PC-3 (cell line): ENCODE data around the gene SNUPN. TPM values are rescaled to one million over a fixed set of nuclear protein-coding genes. Genes with fewer than 3 reads are reported as not detected.
A peak's percentile ranks its signal among the peaks of the same experiment; 100 is the strongest.

ENCODE experiments used
- ATAC-seq: fragments of 200-7000 bp; cut with Tn5 transposase; 2 replicates; pipeline ENCODE4 v1.9.1; 2020; ENCODE audit warnings: mild to moderate bottlenecking, moderate library complexity
- BruUV-seq: library from RNA; stranded (reverse); fragments of 400-500 nt; replicated peaks from 2 replicates; lab custom pipeline; 2021; lab: Mats Ljungman, UMichigan
- CTCF ChIA-PET: fragments of 300-600 bp; sonication (Branson Sonifier 250); formaldehyde crosslinking; loops from one replicate; lab custom pipeline; 2022; ENCODE audit warnings: antibody characterized with exemption; lab: Charles Lee
- POLR2A ChIA-PET: fragments of 300-600 bp; sonication (Branson Sonifier 250); formaldehyde crosslinking; loops from one replicate; lab custom pipeline; 2022; ENCODE audit warnings: antibody characterized with exemption; ENCODE audit not compliant: unreplicated experiment; lab: Charles Lee
- DNase-seq: peaks from one replicate; pipeline ENCODE4 v3.0.0-alpha.2; 2015
- H2AFZ ChIP-seq: fragments of 300-600 bp; sonication (generic); 2 replicates; pipeline ENCODE4 v1.6.0; 2016; ENCODE audit warnings: antibody characterized with exemption, low read length
- H3F3A ChIP-seq: fragments of 300-600 bp; sonication (generic); one replicate; pipeline ENCODE4 v1.6.0; 2017; ENCODE audit warnings: antibody characterized with exemption, low read length, control low read depth, mild to moderate bottlenecking; ENCODE audit not compliant: unreplicated experiment
- H3K27ac ChIP-seq: fragments of 300-600 bp; sonication (generic); 2 replicates; pipeline ENCODE4 v1.5.1; 2016; ENCODE audit warnings: mild to moderate bottlenecking, low read length
- H3K27me3 ChIP-seq: fragments of 300-600 bp; sonication (generic); 2 replicates; pipeline ENCODE4 v1.6.1; 2016; ENCODE audit warnings: low read length, mixed read lengths
- H3K36me3 ChIP-seq: fragments of 300-600 bp; sonication (generic); 2 replicates; pipeline ENCODE4 v1.6.1; 2016; ENCODE audit warnings: low read depth, mixed run types, low read length, mixed read lengths
- H3K4me1 ChIP-seq: fragments of 300-600 bp; sonication (generic); 2 replicates; pipeline ENCODE4 v1.5.1; 2016; ENCODE audit warnings: low read length; ENCODE audit not compliant: insufficient read depth
- H3K4me2 ChIP-seq: fragments of 300-600 bp; sonication (generic); 2 replicates; pipeline ENCODE4 v1.6.0; 2016; ENCODE audit warnings: low read length
- H3K4me3 ChIP-seq: fragments of 300-600 bp; sonication (generic); 2 replicates; pipeline ENCODE4 v1.5.1; 2016; ENCODE audit warnings: mild to moderate bottlenecking, low read length, mixed read lengths
- H3K79me2 ChIP-seq: fragments of 300-600 bp; sonication (generic); 2 replicates; pipeline ENCODE4 v1.6.1; 2017; ENCODE audit warnings: low read length, mixed read lengths
- H3K9ac ChIP-seq: fragments of 300-600 bp; sonication (generic); 2 replicates; pipeline ENCODE4 v1.6.0; 2016; ENCODE audit warnings: mild to moderate bottlenecking, low read length
- H3K9me2 ChIP-seq: fragments of 300-600 bp; sonication (generic); replicated peaks from 2 replicates; pipeline ENCODE4 v1.6.1; 2016; ENCODE audit warnings: mixed run types, low read length, mixed read lengths
- H3K9me3 ChIP-seq: fragments of 300-600 bp; sonication (generic); 2 replicates; pipeline ENCODE4 v1.6.1; 2016; ENCODE audit warnings: low read length, mixed read lengths
- H4K20me1 ChIP-seq: fragments of 300-600 bp; sonication (generic); 2 replicates; pipeline ENCODE4 v1.6.1; 2016; ENCODE audit warnings: low read length, mixed read lengths
- CTCF ChIP-seq: fragments of 300-600 bp; sonication (generic); conservative IDR thresholded peaks from 2 replicates; pipeline ENCODE4 v1.5.1; 2017; ENCODE audit warnings: antibody characterized with exemption, low read depth, mild to moderate bottlenecking, low read length
- EZH2 ChIP-seq: fragments of 300-600 bp; sonication (generic); IDR thresholded peaks from one replicate; pipeline ENCODE4 v1.6.1; 2017; ENCODE audit warnings: antibody characterized with exemption, mild to moderate bottlenecking, low read length; ENCODE audit not compliant: unreplicated experiment
- EZH2phosphoT487 ChIP-seq: fragments of 300-600 bp; sonication (generic); IDR thresholded peaks from 2 replicates; pipeline ENCODE4 v1.6.1; 2018; ENCODE audit warnings: mild to moderate bottlenecking, antibody characterized with exemption, low read length, borderline replicate concordance
- intact Hi-C: fragments of 100-400 bp; cut with micrococcal nuclease; formaldehyde crosslinking; loops from 2 replicates; pipeline ENCODE4 v1.9.0; 2023
- total RNA-seq: library from RNA; depleted of rRNA; stranded (reverse); fragments of >200 nt; gene quantifications from 2 replicates; pipeline ENCODE4 v1.2.3, GENCODE V29; 2014

SNUPN gene
- total RNA-seq, 1 experiment from 2014 or later = 7.9 TPM

- Histone ChIP-seq H3K27ac (no peak overlapping the region), H3K4me1 (no peaks in the 10 kb centered on the region), H3K9me3 (no peaks in the 10 kb centered on the region), H3K36me3 (no peaks in the 10 kb centered on the region), H2AFZ (no peak overlapping the region), H3K9ac (no peak overlapping the region), H3K27me3 (no peaks in the 10 kb centered on the region), H4K20me1 (no peaks in the 10 kb centered on the region), H3K4me3 (no peak overlapping the region), H3K79me2 (no peaks in the 10 kb centered on the region), H3K9me2 (no peaks in the 10 kb centered on the region), H3K4me2 (no peak overlapping the region), H3F3A (no peaks in the 10 kb centered on the region)
- POLR2A ChIA-PET = no interaction called here
- ATAC-seq (no peak), DNase-seq (no peak)
- intact Hi-C loops = no loop called here
- CTCF ChIA-PET = interaction anchor here (0.7 kb wide), 1 partner anchor 81 kb away, joined by 3 read pairs; no protein-coding TSS in a partner anchor
- TF ChIP-seq EZH2phosphoT487 = no peak
- TF ChIP-seq EZH2 = no peak
- TF ChIP-seq CTCF = no peak
- no TSS peak for BruUV-seq
Measured at GRCh38 chr15:75598361-75598760, 27.2 kb downstream of the SNUPN start.

GRCh38 chr15:75597667-75598341 lies 27.7 kb downstream of the SNUPN start:
- ATAC-seq = no peak
- Histone ChIP-seq H3K9me2 (no peaks in the 10 kb centered on the region), H3F3A (no peaks in the 10 kb centered on the region), H4K20me1 (no peaks in the 10 kb centered on the region), H3K4me2 (no peak overlapping the region), H3K27ac (no peak overlapping the region), H3K36me3 (no peaks in the 10 kb centered on the region), H3K9ac (no peak overlapping the region), H3K9me3 (no peaks in the 10 kb centered on the region), H3K27me3 (no peaks in the 10 kb centered on the region), H3K79me2 (no peaks in the 10 kb centered on the region), H3K4me1 (no peaks in the 10 kb centered on the region), H3K4me3 (no peak overlapping the region), H2AFZ (no peak overlapping the region)
- no peak for TF ChIP-seq EZH2
- peak; percentile 52 for TF ChIP-seq CTCF
- TF ChIP-seq EZH2phosphoT487 = no peak
- intact Hi-C loops = no loop called here
- ChIA-PET POLR2A (no interaction called here), CTCF (interaction anchor here (0.7 kb wide), 1 partner anchor 81 kb away, joined by 3 read pairs; no protein-coding TSS in a partner anchor)
- DNase-seq = no peak
- no TSS peak for BruUV-seq

- Histone ChIP-seq H3K9me3 (no peaks in the 10 kb centered on the region), H3K27ac (no peak overlapping the region), H3K4me1 (no peaks in the 10 kb centered on the region), H3F3A (no peaks in the 10 kb centered on the region), H3K79me2 (no peaks in the 10 kb centered on the region), H3K9me2 (no peaks in the 10 kb centered on the region), H3K27me3 (no peaks in the 10 kb centered on the region), H2AFZ (no peak overlapping the region), H3K4me2 (no peak overlapping the region), H3K36me3 (no peaks in the 10 kb centered on the region), H4K20me1 (no peaks in the 10 kb centered on the region), H3K4me3 (no peak overlapping the region), H3K9ac (no peak overlapping the region)
- ChIA-PET POLR2A (no interaction called here), CTCF (no interaction called here)
- no TSS peak for BruUV-seq
- TF ChIP-seq EZH2 (no peak), CTCF (no peak), EZH2phosphoT487 (no peak)
- ATAC-seq (no peak), DNase-seq (no peak)
- intact Hi-C loops = no loop called here
Measured at GRCh38 chr15:75596703-75597345, 28.7 kb downstream of the SNUPN start.
